DMS 273 (cell line): ENCODE results near the gene RNLS.

Experiments used
- DNase-seq: peaks from one replicate; lab custom pipeline; 2025; ENCODE audit not compliant: unreplicated experiment; lab: John Stamatoyannopoulos, UW

The RNLS gene

GRCh38 chr10:88437411-88437810, 145.7 kb downstream of the RNLS start:
- DNase-seq = no peak

- no peak for DNase-seq
Measured at GRCh38 chr10:88433565-88434186, 149.4 kb downstream of the RNLS start.

GRCh38 chr10:88431103-88431502, 152.0 kb downstream of the RNLS start:
- DNase-seq = no peak

GRCh38 chr10:88428976-88429375, 154.1 kb downstream of the RNLS start:
- DNase-seq = no peak

GRCh38 chr10:88428442-88428841, 154.7 kb downstream of the RNLS start:
- DNase-seq = peak; percentile 13

- DNase-seq = no peak
Measured at GRCh38 chr10:88427024-88427423, 156.1 kb downstream of the RNLS start.

GRCh38 chr10:88424881-88425280, 158.2 kb downstream of the RNLS start:
- no peak for DNase-seq

GRCh38 chr10:88423732-88424131, 159.4 kb downstream of the RNLS start:
- no peak for DNase-seq

GRCh38 chr10:88421590-88421989, 161.5 kb downstream of the RNLS start:
- DNase-seq = no peak

- no peak for DNase-seq
Measured at GRCh38 chr10:88418871-88419270, 164.2 kb downstream of the RNLS start.

GRCh38 chr10:88417387-88418030, 165.6 kb downstream of the RNLS start:
- no peak for DNase-seq

GRCh38 chr10:88416801-88417200, 166.3 kb downstream of the RNLS start:
- DNase-seq = no peak

- no peak for DNase-seq
Measured at GRCh38 chr10:88415533-88416130, 167.5 kb downstream of the RNLS start.

- no peak for DNase-seq
Measured at GRCh38 chr10:88413412-88413811, 169.7 kb downstream of the RNLS start.

GRCh38 chr10:88411772-88412349, 171.3 kb downstream of the RNLS start:
- no peak for DNase-seq

GRCh38 chr10:88409824-88410223, 173.3 kb downstream of the RNLS start:
- DNase-seq = no peak

GRCh38 chr10:88409236-88409635, 173.9 kb downstream of the RNLS start:
- no peak for DNase-seq

GRCh38 chr10:88408096-88408495, 175.0 kb downstream of the RNLS start:
- DNase-seq = no peak

- DNase-seq = no peak
Measured at GRCh38 chr10:88404133-88404532, 179.0 kb downstream of the RNLS start.

- no peak for DNase-seq
Measured at GRCh38 chr10:88401671-88402347, 181.3 kb downstream of the RNLS start.

- DNase-seq = no peak
Measured at GRCh38 chr10:88399240-88399639, 183.9 kb downstream of the RNLS start.

- peak; percentile 3 for DNase-seq
Measured at GRCh38 chr10:88395677-88396076, 187.4 kb downstream of the RNLS start.
